SIG-M5 treated with dmso at 0.1 percent for 504 hours (cell line): ENCODE results near the gene DENND6B.

Experiments used
- DNase-seq: peaks from one replicate; lab custom pipeline; 2025; ENCODE audit not compliant: unreplicated experiment; lab: John Stamatoyannopoulos, UW

The DENND6B gene

GRCh38 chr22:50259302-50259701 lies 67.5 kb downstream of the DENND6B start:
- DNase-seq = no peak
